Stomach (tissue), 9 donors: ENCODE results near the gene FGGY. TPM values are rescaled to one million over a fixed set of nuclear protein-coding genes. Genes with fewer than 3 reads are reported as not detected.
A peak's percentile ranks its signal among the peaks of the same experiment; 100 is the strongest.

Experiments used
- DNase-seq, 2 donors: peaks; one replicate each; pipeline versions ENCODE4 v3.0.0 to v3.0.0-alpha.2; 2013 to 2019
- H3K27ac ChIP-seq, 5 donors: fragments of 200-600 bp in 4 of 5; sonication (generic) in 4 of 5; one replicate each; pipeline ENCODE4 v1.5.1; 2013 to 2019; ENCODE audit warnings: mild to moderate bottlenecking in 1 of 5, moderate library complexity in 1 of 5
- H3K27me3 ChIP-seq, 3 donors: fragments of 200-600 bp; sonication (generic); one replicate each; pipeline ENCODE4 v1.5.1; 2017 to 2019; ENCODE audit warnings: mixed run types in 1 of 3
- H3K36me3 ChIP-seq, 4 donors: fragments of 200-600 bp; sonication (generic); 1 replicate in 3 of 4; 2 replicates in 1 of 4; pipeline ENCODE4 v1.5.1; 2016 to 2019
- H3K4me1 ChIP-seq, 4 donors: fragments of 200-600 bp; sonication (generic); one replicate each; pipeline ENCODE4 v1.5.1; 2016 to 2019
- H3K4me3 ChIP-seq, 4 donors: fragments of 200-600 bp; sonication (generic) in 3 of 4; one replicate each; pipeline ENCODE4 v1.5.1; 2016 to 2019; ENCODE audit warnings: mild to moderate bottlenecking in 1 of 4
- H3K9me3 ChIP-seq, 4 donors: fragments of 200-600 bp; sonication (generic); one replicate each; pipeline ENCODE4 v1.5.1; 2016 to 2019
- EP300 ChIP-seq: sonication (generic); formaldehyde crosslinking; IDR thresholded peaks from one replicate; pipeline ENCODE4 v1.6.1; 2017; ENCODE audit warnings: antibody characterized with exemption
- POLR2A ChIP-seq, 4 donors: fragments of 450-650 bp; IDR thresholded peaks; one replicate each; pipeline ENCODE4 v1.6.1; 2016; ENCODE audit warnings: antibody characterized with exemption in 4 of 4, control low read depth in 2 of 4, mild to moderate bottlenecking in 1 of 4, moderate library complexity in 1 of 4
- POLR2AphosphoS5 ChIP-seq, 3 donors: sonication (generic); formaldehyde crosslinking; IDR thresholded peaks; one replicate each; pipeline ENCODE4 v1.6.1; 2016; ENCODE audit warnings: antibody characterized with exemption in 3 of 3
- WGBS, 5 donors: extraction: QIAGEN DNeasy Blood & Tissue Kit in 3 of 5; methylation state at CpG; one replicate each; pipeline versions ENCODE4 v1.1.5 to v1.1.7; 2013 to 2018; 5-methylcytosine and 5-hydroxymethylcytosine counted together
- intact Hi-C: fragments of 100-400 bp; cut with DNase I; formaldehyde crosslinking; loops from one replicate; pipeline ENCODE4 v1.15.1; 2023; ENCODE audit warnings: low total_unique reads
- polyA plus RNA-seq, 3 donors: library from polyadenylated mRNA; stranded (reverse); fragments of 200-250 nt; gene quantifications; one replicate each; pipeline ENCODE4 v1.2.3, GENCODE V29; 2013
- total RNA-seq, 5 donors: library from RNA; depleted of rRNA; stranded (reverse); fragments of >200 nt; gene quantifications; one replicate each; pipeline versions ENCODE4 v1.1.0 to v1.2.3, GENCODE V29; 2014 to 2016
- TF ChIP-seq, protein P1 (sequence below), 7 experiments: fragments of 450-650 bp in 4 of 7; fragments of 200-600 bp in 3 of 7; sonication (generic) in 3 of 7; IDR thresholded peaks; one replicate each; pipeline ENCODE4 v1.5.1; 2016 to 2019; ENCODE audit warnings: antibody characterized with exemption in 7 of 7, control low read depth in 2 of 7, mild to moderate bottlenecking in 1 of 7
- donor health status: healthy with polysubstance abuse.
- donor health status: Bipolar disorder and iron deficiency.
- donor health status: healthy.

FGGY gene
- total and polyA plus RNA-seq, 8 donors = 6.2 to 40.6 (median 10.8) TPM

DNA sequence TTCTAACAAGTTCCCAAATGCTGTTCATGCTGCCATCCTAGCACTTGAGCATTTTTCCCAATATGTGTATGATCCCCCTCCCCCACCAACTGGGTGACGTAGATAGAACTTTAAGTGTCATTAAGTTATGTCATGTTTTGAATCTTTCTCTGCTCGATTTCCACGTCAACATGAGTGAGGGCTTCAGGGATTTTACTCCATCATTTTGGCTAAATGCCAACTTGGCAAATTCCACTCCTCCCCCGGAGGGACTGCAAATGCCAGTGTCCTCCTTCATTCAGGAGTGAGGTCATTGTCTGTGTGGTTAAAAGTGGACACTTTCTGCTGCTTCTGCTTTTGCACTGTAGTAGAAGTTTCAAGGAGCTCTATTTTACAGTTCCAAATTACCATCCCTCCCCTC, 201.7 kb downstream of the FGGY start:
- peaks cover 6 to 21% (median 14%) of the 10 kb centered on the region in 4 donors for H3K4me1 ChIP-seq
- TF ChIP-seq EP300 (no peak), POLR2AphosphoS5 (IDR thresholded peaks at IDR 0.05) (no peak), POLR2A (IDR thresholded peaks at IDR 0.05) (no peak)
- TF ChIP-seq, protein P1, sequence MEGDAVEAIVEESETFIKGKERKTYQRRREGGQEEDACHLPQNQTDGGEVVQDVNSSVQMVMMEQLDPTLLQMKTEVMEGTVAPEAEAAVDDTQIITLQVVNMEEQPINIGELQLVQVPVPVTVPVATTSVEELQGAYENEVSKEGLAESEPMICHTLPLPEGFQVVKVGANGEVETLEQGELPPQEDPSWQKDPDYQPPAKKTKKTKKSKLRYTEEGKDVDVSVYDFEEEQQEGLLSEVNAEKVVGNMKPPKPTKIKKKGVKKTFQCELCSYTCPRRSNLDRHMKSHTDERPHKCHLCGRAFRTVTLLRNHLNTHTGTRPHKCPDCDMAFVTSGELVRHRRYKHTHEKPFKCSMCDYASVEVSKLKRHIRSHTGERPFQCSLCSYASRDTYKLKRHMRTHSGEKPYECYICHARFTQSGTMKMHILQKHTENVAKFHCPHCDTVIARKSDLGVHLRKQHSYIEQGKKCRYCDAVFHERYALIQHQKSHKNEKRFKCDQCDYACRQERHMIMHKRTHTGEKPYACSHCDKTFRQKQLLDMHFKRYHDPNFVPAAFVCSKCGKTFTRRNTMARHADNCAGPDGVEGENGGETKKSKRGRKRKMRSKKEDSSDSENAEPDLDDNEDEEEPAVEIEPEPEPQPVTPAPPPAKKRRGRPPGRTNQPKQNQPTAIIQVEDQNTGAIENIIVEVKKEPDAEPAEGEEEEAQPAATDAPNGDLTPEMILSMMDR (IDR thresholded peaks at IDR 0.05) = no peak
- no peaks in the 10 kb centered on the region for H3K36me3 ChIP-seq
- no peak overlapping the region for H3K4me3 ChIP-seq
- peaks cover 0 to 5% (median 0%) of the 10 kb centered on the region in 4 donors for H3K9me3 ChIP-seq
- no peaks in the 10 kb centered on the region for H3K27me3 ChIP-seq
- DNase-seq = peak in 1 of 2 donors; percentile 39
- intact Hi-C loops = no loop called here
- peak overlapping the region in 2 of 5 donors; percentile 29 to 45 for H3K27ac ChIP-seq
- WGBS, 5 donors = 50 to 66% (median 64%) methylated on average over 4 of the region's 4 CpGs

DNA sequence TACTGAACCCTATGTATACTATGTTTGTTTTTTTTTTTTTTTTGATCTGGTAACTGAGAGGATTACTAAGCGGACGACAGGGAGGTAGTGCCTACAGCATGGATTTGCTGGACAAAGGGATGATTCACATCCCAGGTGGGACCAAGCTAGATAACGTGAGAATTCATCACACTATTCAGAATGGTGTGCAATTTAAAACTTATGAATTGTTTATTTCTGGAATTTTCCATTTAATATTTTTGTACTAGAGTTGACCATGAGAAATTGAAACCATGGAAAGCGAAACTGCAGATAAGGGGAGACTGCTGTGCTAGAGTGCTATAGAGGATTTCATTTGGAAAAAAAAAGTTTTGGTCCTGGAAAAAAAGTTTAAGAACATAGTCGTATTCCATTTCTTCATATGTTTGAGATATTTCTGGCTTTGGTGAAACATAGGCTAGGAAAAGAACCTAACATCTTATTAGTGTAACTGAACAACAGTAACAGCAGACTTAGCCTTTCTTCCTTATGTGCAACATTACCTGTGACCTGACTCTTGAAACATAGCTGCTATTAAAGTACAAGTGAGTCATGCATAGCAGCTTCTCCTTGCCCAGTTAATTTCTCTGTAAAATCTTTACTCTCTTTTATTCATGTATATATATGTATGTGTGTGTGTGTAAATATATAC, 202.5 kb downstream of the FGGY start:
- Histone ChIP-seq H3K36me3 (no peaks in the 10 kb centered on the region), H3K4me1 (peaks cover 6 to 21% (median 14%) of the 10 kb centered on the region in 4 donors), H3K27me3 (no peaks in the 10 kb centered on the region), H3K27ac (peak overlapping the region in 4 of 5 donors; percentile 2 to 45 (median 20)), H3K4me3 (no peak overlapping the region), H3K9me3 (peaks cover 0 to 5% (median 0%) of the 10 kb centered on the region in 4 donors)
- no peak for TF ChIP-seq EP300
- TF ChIP-seq, protein P1 (IDR thresholded peaks at IDR 0.05) = no peak
- no peak for TF ChIP-seq POLR2A (IDR thresholded peaks at IDR 0.05)
- no peak for TF ChIP-seq POLR2AphosphoS5 (IDR thresholded peaks at IDR 0.05)
- peak in 1 of 2 donors; percentile 54 for DNase-seq
- intact Hi-C loops = no loop called here
- WGBS, 5 donors = 54 to 71% (median 60%) methylated on average over 5 of the region's 5 CpGs

DNA sequence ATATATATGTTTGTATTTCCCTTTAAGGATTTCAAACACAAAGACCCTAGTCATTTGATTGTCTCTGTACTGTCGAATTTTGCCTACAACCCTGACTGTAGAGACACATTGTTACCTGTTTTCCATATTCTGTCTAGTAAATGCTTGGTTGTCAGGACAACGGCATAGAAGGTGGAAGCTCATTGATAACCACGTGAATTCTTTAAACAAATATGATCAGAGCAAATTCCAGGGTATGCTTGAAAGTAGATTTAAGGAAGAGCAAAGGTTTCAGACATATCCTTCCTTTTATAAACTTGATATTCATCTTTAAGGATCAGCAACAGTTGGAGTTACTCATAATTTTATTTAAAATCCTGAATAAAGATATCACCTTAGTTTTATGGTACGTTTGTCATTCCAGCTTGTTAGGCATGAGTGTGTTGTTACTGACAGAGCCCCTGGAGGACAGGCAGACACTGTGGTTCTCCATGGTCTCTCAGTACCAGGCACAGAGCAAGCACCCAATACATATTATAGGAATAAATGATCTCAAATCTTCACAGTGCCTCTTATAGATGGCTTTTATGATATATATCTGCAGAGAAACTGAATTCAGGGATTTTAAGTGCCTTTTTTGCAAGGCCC, 203.2 kb downstream of the FGGY start:
- no peak overlapping the region for H3K4me3 ChIP-seq
- WGBS, 5 donors = 41 to 63% (median 42%) methylated on average over 4 of the region's 4 CpGs
- H3K4me1 ChIP-seq = peaks cover 6 to 21% (median 14%) of the 10 kb centered on the region in 4 donors
- peak overlapping the region in 3 of 5 donors; percentile 2 to 45 (median 29) for H3K27ac ChIP-seq
- peaks cover 0 to 5% (median 0%) of the 10 kb centered on the region in 4 donors for H3K9me3 ChIP-seq
- no peaks in the 10 kb centered on the region for H3K27me3 ChIP-seq
- TF ChIP-seq POLR2A (IDR thresholded peaks at IDR 0.05) = no peak
- DNase-seq = peak in 1 of 2 donors; percentile 52
- intact Hi-C loops = no loop called here
- no peaks in the 10 kb centered on the region for H3K36me3 ChIP-seq

DNA sequence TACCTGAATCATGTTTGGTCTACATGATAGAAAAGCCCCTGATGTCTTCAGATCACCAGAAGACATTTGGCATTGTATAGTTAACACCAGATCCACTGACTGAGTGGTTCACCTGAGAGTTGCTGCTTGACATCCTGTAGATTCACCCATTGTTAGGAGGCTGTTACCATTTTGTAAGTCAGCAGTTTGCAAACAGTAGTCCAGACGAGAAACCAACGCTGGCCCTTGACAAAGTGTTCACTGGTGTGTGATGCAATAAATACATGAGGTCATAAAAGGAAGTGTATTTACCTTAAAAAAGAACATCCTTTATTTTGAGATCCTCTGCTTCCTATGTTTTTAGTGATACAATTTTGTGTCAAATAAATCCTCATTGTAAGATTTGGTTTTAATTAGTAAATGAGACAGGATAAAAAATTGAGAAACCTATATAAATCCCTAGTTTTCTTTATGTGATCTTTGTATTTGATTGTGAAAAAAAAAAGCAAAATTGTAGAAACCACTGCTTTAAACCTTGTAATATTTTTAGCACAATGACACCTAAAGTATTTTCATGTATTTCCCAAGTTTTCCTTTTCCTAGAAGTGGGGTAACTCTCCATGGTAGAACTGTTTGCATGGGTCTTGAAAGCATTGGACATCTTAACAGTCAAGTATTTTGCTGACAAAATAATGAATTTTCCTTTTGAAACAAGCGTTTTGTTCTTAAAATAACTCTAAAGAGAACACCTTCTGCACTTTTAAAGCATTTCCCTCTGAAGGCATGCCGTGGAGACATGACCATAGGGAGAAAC, 204.3 kb downstream of the FGGY start:
- Histone ChIP-seq H3K36me3 (no peaks in the 10 kb centered on the region), H3K27ac (peak overlapping the region in 1 of 5 donors; percentile 13), H3K4me1 (peaks cover 6 to 25% (median 14%) of the 10 kb centered on the region in 4 donors), H3K9me3 (no peaks in the 10 kb centered on the region), H3K4me3 (no peak overlapping the region), H3K27me3 (no peaks in the 10 kb centered on the region)
- intact Hi-C loops = no loop called here
- TF ChIP-seq POLR2AphosphoS5 (IDR thresholded peaks at IDR 0.05) (no peak), EP300 (no peak), POLR2A (IDR thresholded peaks at IDR 0.05) (no peak)
- TF ChIP-seq, protein P1 (IDR thresholded peaks at IDR 0.05) = no peak
- no peak for DNase-seq
- 72 to 89% (median 80%) methylated on average over 4 of the region's 4 CpGs for WGBS, 5 donors
